ENCODE data around the gene RAB35. TPM values are rescaled to one million over a fixed set of nuclear protein-coding genes. Genes with fewer than 3 reads are reported as not detected.

Gene RAB35
- total and polyA plus RNA-seq, 2 experiments from 2014 or later, result 9.9 to 16.9 TPM

DNA sequence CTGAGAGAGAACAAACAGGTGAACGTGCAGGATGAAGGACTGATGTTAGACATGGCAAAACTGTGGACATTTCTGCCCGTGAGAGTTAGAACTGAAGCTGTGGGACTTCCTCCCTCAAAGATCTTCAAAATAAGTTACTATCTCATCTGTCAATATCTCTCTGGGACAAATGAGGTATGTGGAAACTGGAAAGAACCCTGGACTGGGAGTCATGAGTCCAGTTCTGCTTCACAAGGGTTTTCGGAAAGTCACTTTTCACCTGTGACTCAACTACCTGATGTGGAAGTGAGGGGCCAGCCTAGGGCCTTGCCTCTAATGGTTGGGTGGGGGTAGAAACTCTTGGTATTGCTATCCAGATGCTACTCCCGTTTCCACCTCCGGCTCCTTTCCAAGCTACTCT lies 47.3 kb downstream of the RAB35 start:
- H3K79me2 ChIP-seq (replicated peaks; ENCODE audit: insufficient read depth), result no peaks in the 10 kb centered on the region
- no peak overlapping the region for H2AFZ ChIP-seq
- no peaks in the 10 kb centered on the region for H4K20me1 ChIP-seq (replicated peaks; ENCODE audit: insufficient read depth)
- TF ChIP-seq, protein P1, sequence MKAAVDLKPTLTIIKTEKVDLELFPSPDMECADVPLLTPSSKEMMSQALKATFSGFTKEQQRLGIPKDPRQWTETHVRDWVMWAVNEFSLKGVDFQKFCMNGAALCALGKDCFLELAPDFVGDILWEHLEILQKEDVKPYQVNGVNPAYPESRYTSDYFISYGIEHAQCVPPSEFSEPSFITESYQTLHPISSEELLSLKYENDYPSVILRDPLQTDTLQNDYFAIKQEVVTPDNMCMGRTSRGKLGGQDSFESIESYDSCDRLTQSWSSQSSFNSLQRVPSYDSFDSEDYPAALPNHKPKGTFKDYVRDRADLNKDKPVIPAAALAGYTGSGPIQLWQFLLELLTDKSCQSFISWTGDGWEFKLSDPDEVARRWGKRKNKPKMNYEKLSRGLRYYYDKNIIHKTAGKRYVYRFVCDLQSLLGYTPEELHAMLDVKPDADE (IDR thresholded peaks at IDR 0.05), result no peak
- TF ChIP-seq STAT1 (IDR thresholded peaks at IDR 0.05; ENCODE audit: unreplicated experiment) (no peak), POLR2AphosphoS5 (IDR thresholded peaks at IDR 0.05; ENCODE audit: low read depth) (no peak), CREB1 (CRISPR knock-in tag; IDR thresholded peaks at IDR 0.05; ENCODE audit: low read depth) (no peak), JUNB (IDR thresholded peaks at IDR 0.05; ENCODE audit: unreplicated experiment) (no peak), ZNF114 (CRISPR knock-in tag; IDR thresholded peaks at IDR 0.05) (no peak), EZH2phosphoT487 (IDR thresholded peaks at IDR 0.05; ENCODE audit: unreplicated experiment) (no peak), EZH2 (IDR thresholded peaks at IDR 0.05; ENCODE audit: low read depth, unreplicated experiment) (no peak), ZNF331 (CRISPR knock-in tag; IDR thresholded peaks at IDR 0.05; ENCODE audit: low read depth) (no peak), NANOG (IDR thresholded peaks at IDR 0.05; ENCODE audit: borderline replicate concordance) (no peak)
- TF ChIP-seq, protein P2, sequence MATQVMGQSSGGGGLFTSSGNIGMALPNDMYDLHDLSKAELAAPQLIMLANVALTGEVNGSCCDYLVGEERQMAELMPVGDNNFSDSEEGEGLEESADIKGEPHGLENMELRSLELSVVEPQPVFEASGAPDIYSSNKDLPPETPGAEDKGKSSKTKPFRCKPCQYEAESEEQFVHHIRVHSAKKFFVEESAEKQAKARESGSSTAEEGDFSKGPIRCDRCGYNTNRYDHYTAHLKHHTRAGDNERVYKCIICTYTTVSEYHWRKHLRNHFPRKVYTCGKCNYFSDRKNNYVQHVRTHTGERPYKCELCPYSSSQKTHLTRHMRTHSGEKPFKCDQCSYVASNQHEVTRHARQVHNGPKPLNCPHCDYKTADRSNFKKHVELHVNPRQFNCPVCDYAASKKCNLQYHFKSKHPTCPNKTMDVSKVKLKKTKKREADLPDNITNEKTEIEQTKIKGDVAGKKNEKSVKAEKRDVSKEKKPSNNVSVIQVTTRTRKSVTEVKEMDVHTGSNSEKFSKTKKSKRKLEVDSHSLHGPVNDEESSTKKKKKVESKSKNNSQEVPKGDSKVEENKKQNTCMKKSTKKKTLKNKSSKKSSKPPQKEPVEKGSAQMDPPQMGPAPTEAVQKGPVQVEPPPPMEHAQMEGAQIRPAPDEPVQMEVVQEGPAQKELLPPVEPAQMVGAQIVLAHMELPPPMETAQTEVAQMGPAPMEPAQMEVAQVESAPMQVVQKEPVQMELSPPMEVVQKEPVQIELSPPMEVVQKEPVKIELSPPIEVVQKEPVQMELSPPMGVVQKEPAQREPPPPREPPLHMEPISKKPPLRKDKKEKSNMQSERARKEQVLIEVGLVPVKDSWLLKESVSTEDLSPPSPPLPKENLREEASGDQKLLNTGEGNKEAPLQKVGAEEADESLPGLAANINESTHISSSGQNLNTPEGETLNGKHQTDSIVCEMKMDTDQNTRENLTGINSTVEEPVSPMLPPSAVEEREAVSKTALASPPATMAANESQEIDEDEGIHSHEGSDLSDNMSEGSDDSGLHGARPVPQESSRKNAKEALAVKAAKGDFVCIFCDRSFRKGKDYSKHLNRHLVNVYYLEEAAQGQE (IDR thresholded peaks at IDR 0.05; ENCODE audit: unreplicated experiment), result no peak
- TF ChIP-seq, protein P3, sequence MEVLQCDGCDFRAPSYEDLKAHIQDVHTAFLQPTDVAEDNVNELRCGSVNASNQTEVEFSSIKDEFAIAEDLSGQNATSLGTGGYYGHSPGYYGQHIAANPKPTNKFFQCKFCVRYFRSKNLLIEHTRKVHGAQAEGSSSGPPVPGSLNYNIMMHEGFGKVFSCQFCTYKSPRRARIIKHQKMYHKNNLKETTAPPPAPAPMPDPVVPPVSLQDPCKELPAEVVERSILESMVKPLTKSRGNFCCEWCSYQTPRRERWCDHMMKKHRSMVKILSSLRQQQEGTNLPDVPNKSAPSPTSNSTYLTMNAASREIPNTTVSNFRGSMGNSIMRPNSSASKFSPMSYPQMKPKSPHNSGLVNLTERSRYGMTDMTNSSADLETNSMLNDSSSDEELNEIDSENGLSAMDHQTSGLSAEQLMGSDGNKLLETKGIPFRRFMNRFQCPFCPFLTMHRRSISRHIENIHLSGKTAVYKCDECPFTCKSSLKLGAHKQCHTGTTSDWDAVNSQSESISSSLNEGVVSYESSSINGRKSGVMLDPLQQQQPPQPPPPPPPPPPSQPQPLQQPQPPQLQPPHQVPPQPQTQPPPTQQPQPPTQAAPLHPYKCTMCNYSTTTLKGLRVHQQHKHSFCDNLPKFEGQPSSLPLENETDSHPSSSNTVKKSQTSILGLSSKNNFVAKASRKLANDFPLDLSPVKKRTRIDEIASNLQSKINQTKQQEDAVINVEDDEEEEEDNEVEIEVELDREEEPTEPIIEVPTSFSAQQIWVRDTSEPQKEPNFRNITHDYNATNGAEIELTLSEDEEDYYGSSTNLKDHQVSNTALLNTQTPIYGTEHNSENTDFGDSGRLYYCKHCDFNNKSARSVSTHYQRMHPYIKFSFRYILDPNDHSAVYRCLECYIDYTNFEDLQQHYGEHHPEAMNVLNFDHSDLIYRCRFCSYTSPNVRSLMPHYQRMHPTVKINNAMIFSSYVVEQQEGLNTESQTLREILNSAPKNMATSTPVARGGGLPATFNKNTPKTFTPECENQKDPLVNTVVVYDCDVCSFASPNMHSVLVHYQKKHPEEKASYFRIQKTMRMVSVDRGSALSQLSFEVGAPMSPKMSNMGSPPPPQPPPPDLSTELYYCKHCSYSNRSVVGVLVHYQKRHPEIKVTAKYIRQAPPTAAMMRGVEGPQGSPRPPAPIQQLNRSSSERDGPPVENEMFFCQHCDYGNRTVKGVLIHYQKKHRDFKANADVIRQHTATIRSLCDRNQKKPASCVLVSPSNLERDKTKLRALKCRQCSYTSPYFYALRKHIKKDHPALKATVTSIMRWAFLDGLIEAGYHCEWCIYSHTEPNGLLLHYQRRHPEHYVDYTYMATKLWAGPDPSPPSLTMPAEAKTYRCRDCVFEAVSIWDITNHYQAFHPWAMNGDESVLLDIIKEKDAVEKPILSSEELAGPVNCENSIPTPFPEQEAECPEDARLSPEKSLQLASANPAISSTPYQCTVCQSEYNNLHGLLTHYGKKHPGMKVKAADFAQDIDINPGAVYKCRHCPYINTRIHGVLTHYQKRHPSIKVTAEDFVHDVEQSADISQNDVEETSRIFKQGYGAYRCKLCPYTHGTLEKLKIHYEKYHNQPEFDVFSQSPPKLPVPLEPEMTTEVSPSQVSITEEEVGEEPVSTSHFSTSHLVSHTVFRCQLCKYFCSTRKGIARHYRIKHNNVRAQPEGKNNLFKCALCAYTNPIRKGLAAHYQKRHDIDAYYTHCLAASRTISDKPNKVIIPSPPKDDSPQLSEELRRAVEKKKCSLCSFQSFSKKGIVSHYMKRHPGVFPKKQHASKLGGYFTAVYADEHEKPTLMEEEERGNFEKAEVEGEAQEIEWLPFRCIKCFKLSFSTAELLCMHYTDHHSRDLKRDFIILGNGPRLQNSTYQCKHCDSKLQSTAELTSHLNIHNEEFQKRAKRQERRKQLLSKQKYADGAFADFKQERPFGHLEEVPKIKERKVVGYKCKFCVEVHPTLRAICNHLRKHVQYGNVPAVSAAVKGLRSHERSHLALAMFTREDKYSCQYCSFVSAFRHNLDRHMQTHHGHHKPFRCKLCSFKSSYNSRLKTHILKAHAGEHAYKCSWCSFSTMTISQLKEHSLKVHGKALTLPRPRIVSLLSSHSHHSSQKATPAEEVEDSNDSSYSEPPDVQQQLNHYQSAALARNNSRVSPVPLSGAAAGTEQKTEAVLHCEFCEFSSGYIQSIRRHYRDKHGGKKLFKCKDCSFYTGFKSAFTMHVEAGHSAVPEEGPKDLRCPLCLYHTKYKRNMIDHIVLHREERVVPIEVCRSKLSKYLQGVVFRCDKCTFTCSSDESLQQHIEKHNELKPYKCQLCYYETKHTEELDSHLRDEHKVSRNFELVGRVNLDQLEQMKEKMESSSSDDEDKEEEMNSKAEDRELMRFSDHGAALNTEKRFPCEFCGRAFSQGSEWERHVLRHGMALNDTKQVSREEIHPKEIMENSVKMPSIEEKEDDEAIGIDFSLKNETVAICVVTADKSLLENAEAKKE (CRISPR knock-in tag; IDR thresholded peaks at IDR 0.05), result no peak
- TF ChIP-seq, protein P4, sequence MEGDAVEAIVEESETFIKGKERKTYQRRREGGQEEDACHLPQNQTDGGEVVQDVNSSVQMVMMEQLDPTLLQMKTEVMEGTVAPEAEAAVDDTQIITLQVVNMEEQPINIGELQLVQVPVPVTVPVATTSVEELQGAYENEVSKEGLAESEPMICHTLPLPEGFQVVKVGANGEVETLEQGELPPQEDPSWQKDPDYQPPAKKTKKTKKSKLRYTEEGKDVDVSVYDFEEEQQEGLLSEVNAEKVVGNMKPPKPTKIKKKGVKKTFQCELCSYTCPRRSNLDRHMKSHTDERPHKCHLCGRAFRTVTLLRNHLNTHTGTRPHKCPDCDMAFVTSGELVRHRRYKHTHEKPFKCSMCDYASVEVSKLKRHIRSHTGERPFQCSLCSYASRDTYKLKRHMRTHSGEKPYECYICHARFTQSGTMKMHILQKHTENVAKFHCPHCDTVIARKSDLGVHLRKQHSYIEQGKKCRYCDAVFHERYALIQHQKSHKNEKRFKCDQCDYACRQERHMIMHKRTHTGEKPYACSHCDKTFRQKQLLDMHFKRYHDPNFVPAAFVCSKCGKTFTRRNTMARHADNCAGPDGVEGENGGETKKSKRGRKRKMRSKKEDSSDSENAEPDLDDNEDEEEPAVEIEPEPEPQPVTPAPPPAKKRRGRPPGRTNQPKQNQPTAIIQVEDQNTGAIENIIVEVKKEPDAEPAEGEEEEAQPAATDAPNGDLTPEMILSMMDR (conservative IDR thresholded peaks at IDR 0.05; ENCODE audit: low read depth in 2 of 2), result no peak
- no peak overlapping the region for H3K27ac ChIP-seq (ENCODE audit: low read depth)
- H3K4me3 Mint-ChIP-seq, result no peak overlapping the region
- H3K36me3 Mint-ChIP-seq (ENCODE audit: low read depth), result peaks cover 5% of the 10 kb centered on the region; the same call in 1 of the 3 replicates
- no peaks in the 10 kb centered on the region; the same call in 2 of the 3 replicates for H3K9me3 Mint-ChIP-seq
- H3K4me2 ChIP-seq, result no peak overlapping the region
- no peaks in the 10 kb centered on the region for H3K36me3 ChIP-seq (ENCODE audit: insufficient read depth)
- no peak overlapping the region for H3K27ac Mint-ChIP-seq
- H3K27me3 ChIP-seq (ENCODE audit: insufficient read depth), result no peaks in the 10 kb centered on the region
- no peaks in the 10 kb centered on the region for H3K4me1 ChIP-seq (ENCODE audit: insufficient read depth)
- H3K9me2 ChIP-seq (ENCODE audit: insufficient read depth), result no peaks in the 10 kb centered on the region
- no peak for DNase-seq (ENCODE audit: low spot score)
- ATAC-seq, result no peak
- H3K27me3 Mint-ChIP-seq (ENCODE audit: insufficient read depth, low read depth, poor library complexity), result peaks cover 6% of the 10 kb centered on the region
- no peak overlapping the region for H3K4me3 ChIP-seq
- peaks cover 4% of the 10 kb centered on the region; the same call in 2 of the 3 replicates for H3K4me1 Mint-ChIP-seq
- no peaks in the 10 kb centered on the region for H3F3A ChIP-seq (replicated peaks; ENCODE audit: low read depth)

All from GM23338 (cell line).